Hepatocyte (in vitro differentiated cells): Measurements from ENCODE around the gene PALLD.

Source experiments
- EZH2 ChIP-seq: fragments of 200-600 bp; sonication (generic); IDR thresholded peaks from 2 replicates; pipeline ENCODE4 v1.6.1; 2016; ENCODE audit warnings: antibody characterized with exemption, mild to moderate bottlenecking, borderline replicate concordance
- EZH2phosphoT487 ChIP-seq: fragments of 200-600 bp; sonication (generic); IDR thresholded peaks from one replicate; pipeline ENCODE4 v1.6.1; 2018; ENCODE audit warnings: antibody characterized with exemption, mild to moderate bottlenecking, low read depth, moderate library complexity; ENCODE audit not compliant: unreplicated experiment, severe bottlenecking
- TF ChIP-seq, protein P1 (sequence below): fragments of 200-600 bp; sonication (generic); IDR thresholded peaks from 2 replicates; pipeline ENCODE4 v1.5.1; 2016; ENCODE audit warnings: antibody characterized with exemption, mild to moderate bottlenecking; ENCODE audit not compliant: poor library complexity

DNA sequence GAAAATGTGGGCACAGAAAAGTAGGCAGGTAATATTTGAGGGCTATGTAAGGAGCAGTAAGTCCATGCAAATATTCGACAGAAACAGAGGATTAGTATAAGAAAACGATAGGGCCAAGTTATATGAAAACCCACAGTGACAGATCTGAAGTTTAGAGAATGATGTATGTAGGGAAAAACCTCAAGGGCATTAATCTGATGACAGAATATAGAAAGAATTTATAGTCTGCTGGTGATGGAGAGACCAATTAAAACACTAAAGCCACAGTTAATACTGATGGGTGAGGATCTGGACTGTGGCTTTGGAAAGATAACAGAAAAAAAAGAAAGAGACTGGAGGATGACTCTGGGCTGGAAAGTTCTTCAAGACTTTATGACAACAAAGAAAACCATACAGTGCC, 169.7 kb downstream of the PALLD start:
- TF ChIP-seq, protein P1, sequence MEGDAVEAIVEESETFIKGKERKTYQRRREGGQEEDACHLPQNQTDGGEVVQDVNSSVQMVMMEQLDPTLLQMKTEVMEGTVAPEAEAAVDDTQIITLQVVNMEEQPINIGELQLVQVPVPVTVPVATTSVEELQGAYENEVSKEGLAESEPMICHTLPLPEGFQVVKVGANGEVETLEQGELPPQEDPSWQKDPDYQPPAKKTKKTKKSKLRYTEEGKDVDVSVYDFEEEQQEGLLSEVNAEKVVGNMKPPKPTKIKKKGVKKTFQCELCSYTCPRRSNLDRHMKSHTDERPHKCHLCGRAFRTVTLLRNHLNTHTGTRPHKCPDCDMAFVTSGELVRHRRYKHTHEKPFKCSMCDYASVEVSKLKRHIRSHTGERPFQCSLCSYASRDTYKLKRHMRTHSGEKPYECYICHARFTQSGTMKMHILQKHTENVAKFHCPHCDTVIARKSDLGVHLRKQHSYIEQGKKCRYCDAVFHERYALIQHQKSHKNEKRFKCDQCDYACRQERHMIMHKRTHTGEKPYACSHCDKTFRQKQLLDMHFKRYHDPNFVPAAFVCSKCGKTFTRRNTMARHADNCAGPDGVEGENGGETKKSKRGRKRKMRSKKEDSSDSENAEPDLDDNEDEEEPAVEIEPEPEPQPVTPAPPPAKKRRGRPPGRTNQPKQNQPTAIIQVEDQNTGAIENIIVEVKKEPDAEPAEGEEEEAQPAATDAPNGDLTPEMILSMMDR = no peak
- TF ChIP-seq EZH2 (no peak), EZH2phosphoT487 (no peak)
